COLO668 (cell line): ENCODE measurements around the gene FBXL19.
A peak's percentile ranks its signal among the peaks of the same experiment; 100 is the strongest.
"Not testable (repeated sequence)": the region's sequence is repeated elsewhere in the genome, so short reads cannot be mapped to it uniquely, and the experiment has no call there.

Experiments used
- DNase-seq: peaks from one replicate; lab custom pipeline; 2025; ENCODE audit not compliant: unreplicated experiment; lab: John Stamatoyannopoulos, UW

The FBXL19 gene

GRCh38 chr16:30921748-30922419 is 1.5 kb upstream of the FBXL19 start:
- DNase-seq: peak; percentile 84

GRCh38 chr16:30922420-30922959 is 882 bp upstream of the FBXL19 start:
- DNase-seq: peak; percentile 98

- DNase-seq: peak; percentile 99
Observed at GRCh38 chr16:30922960-30923535, 324 bp upstream of the FBXL19 start.

DNA sequence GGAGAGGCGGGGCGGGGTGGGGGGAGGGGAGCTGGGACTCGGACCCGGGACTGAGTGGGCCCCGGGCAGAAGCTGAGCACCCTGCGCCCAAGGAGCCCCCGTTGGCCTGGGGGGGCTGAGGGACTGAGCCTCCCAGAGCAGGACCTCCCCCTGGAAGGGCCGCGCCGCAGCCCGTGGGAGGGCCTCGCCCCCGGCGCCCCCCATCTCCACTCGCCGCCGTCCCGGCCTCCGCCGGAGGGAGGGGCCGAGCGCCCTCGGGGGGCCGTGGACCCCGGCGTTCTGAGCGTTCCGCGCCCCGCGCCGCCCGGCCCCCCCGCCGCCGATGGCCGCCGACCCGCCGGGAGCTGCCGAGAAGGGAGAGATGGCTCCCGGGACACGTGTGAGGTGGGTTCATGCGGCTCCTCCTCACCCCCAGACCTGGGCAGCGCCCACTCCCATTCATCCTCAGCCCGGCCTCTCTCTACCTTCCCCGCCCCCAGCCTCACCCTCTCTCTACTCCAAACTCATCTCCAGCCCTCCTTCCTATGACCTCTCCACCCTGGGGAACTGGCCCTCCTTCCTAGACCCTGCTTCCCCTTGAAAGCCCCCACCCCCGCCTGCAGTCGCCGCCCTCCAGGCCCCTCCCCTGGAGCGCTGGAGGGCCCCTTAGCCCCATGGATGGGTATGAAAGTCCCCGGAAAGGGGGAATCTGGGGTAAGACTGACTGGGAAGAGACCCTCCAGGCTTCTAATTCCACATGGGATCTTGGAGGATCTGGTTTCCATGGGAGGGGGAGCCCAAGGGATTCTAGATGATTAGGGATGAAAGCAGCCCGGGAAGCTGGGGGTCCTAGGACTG is 922 bp downstream of the FBXL19 start:
- DNase-seq: no peak

DNA sequence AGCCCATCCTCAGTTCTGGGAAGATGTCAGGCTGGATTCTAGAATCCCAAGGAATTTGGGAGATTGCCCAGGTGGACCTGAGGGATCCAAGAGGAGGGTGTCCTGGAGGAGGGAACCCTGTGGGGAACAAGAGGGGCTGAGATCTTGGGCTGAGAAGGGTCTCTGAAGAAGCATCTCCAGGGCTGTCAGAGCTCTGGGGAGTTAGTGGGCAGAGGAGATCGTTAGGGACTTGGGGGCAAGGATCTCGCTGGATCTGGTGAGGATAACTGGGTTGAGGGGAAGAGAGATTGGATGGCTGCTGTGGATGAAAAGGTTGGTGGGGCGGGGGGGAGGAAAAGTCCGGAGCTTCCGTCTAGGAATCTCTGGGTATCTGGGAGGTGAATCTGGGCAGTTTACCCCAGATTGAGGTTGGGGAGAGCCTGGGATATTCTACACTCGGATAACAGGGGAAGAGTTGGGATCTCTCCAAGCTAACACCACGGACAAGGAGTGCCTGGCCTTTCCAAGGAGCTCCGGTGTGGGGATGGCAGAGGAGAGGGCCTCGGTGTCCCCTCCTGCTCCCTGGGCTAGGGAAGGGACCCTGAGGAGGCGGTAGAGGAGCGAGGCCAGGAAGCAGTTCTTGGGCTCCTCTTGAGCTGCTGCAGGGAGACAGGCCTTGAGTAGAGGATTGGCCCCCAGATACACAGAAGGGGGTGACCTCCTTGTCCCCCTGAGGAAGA is 1.7 kb downstream of the FBXL19 start:
- no peak for DNase-seq

GRCh38 chr16:30925632-30925987 is 2.2 kb downstream of the FBXL19 start:
- no peak for DNase-seq

GRCh38 chr16:30925995-30926811 is 2.8 kb downstream of the FBXL19 start:
- no peak for DNase-seq

DNA sequence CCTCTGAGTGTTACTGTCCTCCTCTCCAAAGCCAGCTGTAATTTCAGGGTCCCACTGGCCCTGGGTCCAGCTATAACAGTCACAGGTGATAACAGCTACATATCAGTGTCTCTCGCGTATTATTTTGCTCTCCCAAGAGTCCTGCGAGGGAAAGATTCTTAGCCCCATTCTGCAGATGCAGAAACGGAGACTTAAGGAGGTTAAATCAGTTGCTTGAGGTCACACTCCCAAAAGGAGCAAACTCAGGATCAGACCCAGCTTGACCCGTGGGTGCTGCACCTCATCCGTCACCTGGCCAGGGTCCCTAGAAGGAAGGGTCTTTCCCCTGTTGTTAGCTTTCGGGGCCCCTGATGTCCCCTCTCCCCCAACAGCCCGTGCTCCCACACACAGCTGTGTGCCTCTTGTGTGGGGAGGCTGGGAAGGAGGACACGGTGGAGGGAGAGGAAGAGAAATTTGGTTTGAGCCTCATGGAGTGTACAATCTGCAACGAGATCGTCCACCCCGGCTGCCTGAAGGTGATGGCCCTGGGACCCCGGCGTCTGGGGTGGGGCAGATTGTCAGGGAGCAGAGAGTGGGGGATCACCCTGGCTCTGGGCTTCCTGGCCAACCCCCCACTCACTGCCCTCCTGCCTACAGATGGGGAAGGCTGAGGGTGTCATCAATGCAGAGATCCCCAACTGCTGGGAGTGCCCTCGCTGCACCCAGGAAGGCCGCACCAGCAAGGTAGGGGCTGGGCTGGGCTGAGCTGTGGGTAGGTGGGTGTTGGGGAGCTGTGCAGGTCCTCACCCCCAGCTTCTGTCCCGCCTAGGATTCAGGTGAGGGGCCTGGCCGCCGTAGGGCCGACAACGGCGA is 3.8 kb downstream of the FBXL19 start:
- no peak for DNase-seq

DNA sequence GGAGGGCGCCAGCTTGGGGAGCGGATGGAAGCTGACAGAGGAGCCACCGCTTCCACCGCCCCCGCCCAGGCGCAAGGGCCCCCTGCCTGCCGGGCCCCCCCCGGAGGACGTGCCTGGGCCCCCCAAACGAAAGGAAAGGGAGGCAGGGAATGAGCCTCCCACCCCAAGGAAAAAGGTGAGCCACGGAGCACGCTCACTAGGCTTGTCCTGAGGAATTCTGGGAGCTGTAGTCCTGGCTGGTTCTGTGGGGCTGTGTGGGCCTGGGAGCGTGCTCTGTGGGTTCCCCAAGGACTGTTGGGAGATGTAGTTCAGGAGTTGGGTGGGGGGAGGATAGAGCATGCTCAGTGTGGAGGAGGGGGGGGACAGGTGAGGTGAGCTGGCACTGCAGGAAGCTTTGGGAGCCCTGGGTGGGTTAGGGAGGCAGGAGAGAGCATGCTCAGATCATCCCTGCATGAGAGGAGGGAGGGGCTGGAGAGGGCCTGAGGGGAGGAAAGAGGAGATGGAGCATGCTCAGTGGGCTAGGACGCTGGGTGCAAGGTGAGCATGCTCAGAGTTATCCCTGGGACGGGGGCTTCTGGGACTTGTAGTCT is 4.5 kb downstream of the FBXL19 start:
- peak; percentile 53 for DNase-seq

DNA sequence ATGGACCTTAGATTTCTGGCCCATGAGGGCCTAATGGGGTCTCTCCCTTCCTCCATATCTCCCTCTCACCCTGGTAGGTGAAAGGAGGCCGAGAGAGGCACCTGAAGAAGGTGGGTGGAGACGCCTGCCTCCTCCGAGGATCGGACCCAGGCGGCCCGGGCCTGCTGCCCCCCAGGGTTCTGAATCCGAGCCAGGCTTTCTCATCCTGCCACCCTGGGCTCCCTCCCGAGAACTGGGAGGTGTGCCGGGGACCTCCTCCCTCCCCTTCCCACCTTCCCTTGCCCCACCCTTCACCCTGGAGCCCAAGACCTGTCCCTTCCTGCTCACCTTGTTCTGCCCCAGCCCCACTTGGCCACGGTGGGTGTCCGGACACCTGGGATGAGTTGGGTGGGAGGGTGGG is 5.0 kb downstream of the FBXL19 start:
- no peak for DNase-seq

DNA sequence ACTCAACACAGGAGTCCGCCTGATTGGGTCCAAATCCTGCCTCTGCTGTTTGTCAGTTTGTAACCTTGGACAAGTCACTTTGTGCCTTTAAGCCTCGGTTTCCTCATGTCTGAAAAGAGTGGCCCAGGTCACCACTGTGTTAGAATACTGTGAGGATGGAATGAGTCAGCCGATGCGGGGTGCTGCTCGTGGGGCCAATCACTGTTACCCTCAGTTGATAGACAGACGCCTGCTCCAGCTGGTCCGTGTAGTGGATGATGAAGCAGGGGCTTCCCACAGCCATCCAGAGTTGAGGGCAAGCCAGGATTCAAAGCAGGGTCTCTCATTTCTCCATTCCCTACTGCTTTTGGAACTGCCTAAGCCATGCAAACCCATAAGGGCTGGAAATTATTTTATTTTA is 5.8 kb downstream of the FBXL19 start:
- DNase-seq: no peak

GRCh38 chr16:30930160-30930571 is 6.8 kb downstream of the FBXL19 start:
- DNase-seq: no peak

- no peak for DNase-seq
Observed at GRCh38 chr16:30931068-30931650, 7.8 kb downstream of the FBXL19 start.

DNA sequence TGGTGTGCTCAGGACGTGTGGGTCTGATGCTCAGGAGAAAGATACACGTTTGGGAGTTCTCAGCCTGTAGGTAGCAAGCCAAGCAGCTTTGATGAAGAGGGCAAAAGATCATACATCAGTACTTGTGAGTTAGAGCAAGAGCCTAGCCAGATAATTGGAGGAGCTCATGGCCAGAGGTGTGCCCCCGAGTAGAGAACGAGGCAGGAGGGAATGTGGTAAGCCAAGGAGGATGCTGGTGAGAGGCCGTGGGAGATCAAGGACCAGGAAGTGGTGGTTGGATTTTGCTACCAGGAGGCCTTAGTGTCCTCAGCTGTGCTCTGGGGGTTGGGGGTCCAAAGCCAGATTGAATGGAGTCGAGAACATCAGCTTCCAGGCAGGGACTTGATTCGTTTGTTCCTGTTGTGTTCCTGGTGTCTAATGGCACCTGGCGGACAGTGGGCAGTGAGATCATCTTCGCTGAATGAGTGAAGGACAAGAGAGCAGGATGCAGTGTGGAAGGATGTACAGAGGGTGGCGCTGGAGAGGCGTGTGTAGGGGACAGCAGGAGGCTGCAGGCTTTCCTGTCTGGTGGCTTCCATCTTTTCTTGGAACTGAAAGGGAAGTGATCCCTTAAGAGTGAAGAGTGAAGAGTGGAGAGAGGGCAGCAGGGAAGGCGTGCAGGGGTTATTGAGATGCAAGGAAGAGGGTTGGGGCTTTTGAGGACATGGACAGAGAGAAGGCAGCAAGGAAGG is 11.6 kb downstream of the FBXL19 start:
- peak; percentile 53 for DNase-seq

DNA sequence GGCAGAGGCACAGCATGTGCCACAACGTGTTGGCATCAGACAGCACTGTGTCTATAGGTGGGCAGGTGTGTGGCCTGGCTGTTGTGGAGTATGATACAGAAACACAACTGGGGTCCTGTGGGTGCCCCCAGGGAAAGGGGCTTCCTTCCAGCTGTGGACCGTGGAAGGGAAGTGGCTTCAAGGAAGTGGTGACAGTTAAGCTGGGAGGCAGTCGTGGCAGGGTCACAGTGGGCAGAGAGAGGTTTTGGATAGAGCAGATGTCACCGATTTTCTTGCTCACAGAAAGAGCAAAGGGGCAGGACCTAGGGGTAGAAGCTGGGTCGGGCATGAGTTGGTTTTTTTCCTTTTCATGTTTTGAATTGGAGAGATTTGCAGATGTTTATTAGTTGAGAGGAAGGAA is 14.3 kb downstream of the FBXL19 start:
- DNase-seq: no peak

GRCh38 chr16:30939571-30939970 is 16.2 kb downstream of the FBXL19 start:
- not testable (repeated sequence) for DNase-seq

GRCh38 chr16:30941600-30942425 is 18.4 kb downstream of the FBXL19 start:
- DNase-seq: peak; percentile 76
